OCI-LY3 (cell line): ENCODE data around the gene LCE5A.

Experiments used
- CTCF ChIP-seq: fragments of 200-600, 300-600 bp; sonication (generic); IDR thresholded peaks from 2 replicates; pipeline ENCODE4 v1.5.1; 2014; ENCODE audit warnings: antibody characterized with exemption, low read length, low read depth
- EZH2phosphoT487 ChIP-seq: fragments of 200-600 bp; shearing (Covaris generic); IDR thresholded peaks from 2 replicates; pipeline ENCODE4 v1.6.1; 2018; ENCODE audit warnings: antibody characterized with exemption, mixed run types, low read depth

- TF ChIP-seq CTCF, result peak; percentile 90
- no peak for TF ChIP-seq EZH2phosphoT487
Observed at GRCh38 chr1:152533327-152533938, 22.8 kb downstream of the LCE5A start.
